LoVo (cell line): ENCODE results near the gene FGF3.

Experiments used
- DNase-seq: peaks from one replicate; pipeline ENCODE4 v3.0.0-alpha.2; 2016; ENCODE audit warnings: low spot score

The FGF3 gene

GRCh38 chr11:69843529-69843921 is 24.3 kb upstream of the FGF3 start:
- DNase-seq: no peak

GRCh38 chr11:69842746-69843528 is 23.7 kb upstream of the FGF3 start:
- no peak for DNase-seq

GRCh38 chr11:69841859-69842698 is 22.9 kb upstream of the FGF3 start:
- no peak for DNase-seq

GRCh38 chr11:69841170-69841858 is 22.1 kb upstream of the FGF3 start:
- DNase-seq: no peak

GRCh38 chr11:69840371-69841169 is 21.4 kb upstream of the FGF3 start:
- DNase-seq: peak; percentile 55

- DNase-seq: no peak
Observed at GRCh38 chr11:69839516-69839915, 20.3 kb upstream of the FGF3 start.

GRCh38 chr11:69837791-69838190 is 18.6 kb upstream of the FGF3 start:
- DNase-seq: no peak

- DNase-seq: no peak
Observed at GRCh38 chr11:69836401-69836800, 17.2 kb upstream of the FGF3 start.

GRCh38 chr11:69834811-69835800 is 15.9 kb upstream of the FGF3 start:
- no peak for DNase-seq

GRCh38 chr11:69834251-69834650 is 15.0 kb upstream of the FGF3 start:
- no peak for DNase-seq

- DNase-seq: no peak
Observed at GRCh38 chr11:69832561-69833413, 13.6 kb upstream of the FGF3 start.

GRCh38 chr11:69831985-69832384 is 12.8 kb upstream of the FGF3 start:
- no peak for DNase-seq

GRCh38 chr11:69830086-69830485 is 10.9 kb upstream of the FGF3 start:
- DNase-seq: no peak

- peak; percentile 17 for DNase-seq
Observed at GRCh38 chr11:69828971-69829344, 9.7 kb upstream of the FGF3 start.

GRCh38 chr11:69828276-69828970 is 9.2 kb upstream of the FGF3 start:
- no peak for DNase-seq

GRCh38 chr11:69826773-69827172 is 7.6 kb upstream of the FGF3 start:
- DNase-seq: no peak

- no peak for DNase-seq
Observed at GRCh38 chr11:69825941-69826340, 6.7 kb upstream of the FGF3 start.

GRCh38 chr11:69825037-69825834 is 6.0 kb upstream of the FGF3 start:
- peak; percentile 85 for DNase-seq
